Esophagus squamous epithelium (tissue), 4 donors: ENCODE data around the gene IL1B.

Source experiments
- POLR2A ChIP-seq, 4 donors: fragments of 450-650 bp; IDR thresholded peaks; one replicate each; pipeline ENCODE4 v1.6.1; 2017; ENCODE audit warnings: antibody characterized with exemption in 4 of 4, mild to moderate bottlenecking in 4 of 4, moderate library complexity in 3 of 4
- TF ChIP-seq, protein P1 (sequence below), 6 experiments: fragments of 450-650 bp in 4 of 6; fragments of 200-600 bp in 2 of 6; sonication (generic) in 2 of 6; IDR thresholded peaks; one replicate each; pipeline ENCODE4 v1.5.1; 2016 to 2019; ENCODE audit warnings: antibody characterized with exemption in 6 of 6, mild to moderate bottlenecking in 4 of 6, moderate library complexity in 4 of 6

- TF ChIP-seq, protein P1, sequence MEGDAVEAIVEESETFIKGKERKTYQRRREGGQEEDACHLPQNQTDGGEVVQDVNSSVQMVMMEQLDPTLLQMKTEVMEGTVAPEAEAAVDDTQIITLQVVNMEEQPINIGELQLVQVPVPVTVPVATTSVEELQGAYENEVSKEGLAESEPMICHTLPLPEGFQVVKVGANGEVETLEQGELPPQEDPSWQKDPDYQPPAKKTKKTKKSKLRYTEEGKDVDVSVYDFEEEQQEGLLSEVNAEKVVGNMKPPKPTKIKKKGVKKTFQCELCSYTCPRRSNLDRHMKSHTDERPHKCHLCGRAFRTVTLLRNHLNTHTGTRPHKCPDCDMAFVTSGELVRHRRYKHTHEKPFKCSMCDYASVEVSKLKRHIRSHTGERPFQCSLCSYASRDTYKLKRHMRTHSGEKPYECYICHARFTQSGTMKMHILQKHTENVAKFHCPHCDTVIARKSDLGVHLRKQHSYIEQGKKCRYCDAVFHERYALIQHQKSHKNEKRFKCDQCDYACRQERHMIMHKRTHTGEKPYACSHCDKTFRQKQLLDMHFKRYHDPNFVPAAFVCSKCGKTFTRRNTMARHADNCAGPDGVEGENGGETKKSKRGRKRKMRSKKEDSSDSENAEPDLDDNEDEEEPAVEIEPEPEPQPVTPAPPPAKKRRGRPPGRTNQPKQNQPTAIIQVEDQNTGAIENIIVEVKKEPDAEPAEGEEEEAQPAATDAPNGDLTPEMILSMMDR (IDR thresholded peaks at IDR 0.05) = no peak
- TF ChIP-seq POLR2A (IDR thresholded peaks at IDR 0.05) = no peak
Observed at GRCh38 chr2:112805542-112805941, 31.0 kb downstream of the IL1B start.
